Measurements from ENCODE around the gene FTO. TPM values are rescaled to one million over a fixed set of nuclear protein-coding genes. Genes with fewer than 3 reads are reported as not detected.
"Not testable (repeated sequence)": the region's sequence is repeated elsewhere in the genome, so short reads cannot be mapped to it uniquely, and the experiment has no call there.

The FTO gene
- total RNA-seq, 1 donor from 2014 or later = 79.2 TPM

DNA sequence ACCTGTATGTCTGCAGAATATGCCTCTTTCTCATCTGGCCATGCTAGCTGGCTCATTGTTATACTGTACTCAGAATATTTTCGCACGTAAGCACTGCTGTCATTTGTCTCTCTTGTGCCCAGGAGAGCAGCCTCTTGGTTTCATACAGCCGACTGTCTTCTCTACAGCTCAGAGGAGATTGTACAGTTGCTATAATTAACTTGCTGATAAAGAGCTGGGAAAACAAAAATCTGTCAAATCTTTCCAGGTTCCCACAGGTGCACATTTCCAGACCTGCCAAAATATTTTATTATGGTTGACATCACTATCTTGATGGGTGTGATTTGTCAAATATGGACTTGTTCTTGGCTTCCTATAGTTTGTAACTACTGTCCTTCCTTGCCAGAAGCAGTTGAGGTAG is 122.7 kb downstream of the FTO start:
- no peak for DNase-seq (ENCODE audit: low spot score)

DNA sequence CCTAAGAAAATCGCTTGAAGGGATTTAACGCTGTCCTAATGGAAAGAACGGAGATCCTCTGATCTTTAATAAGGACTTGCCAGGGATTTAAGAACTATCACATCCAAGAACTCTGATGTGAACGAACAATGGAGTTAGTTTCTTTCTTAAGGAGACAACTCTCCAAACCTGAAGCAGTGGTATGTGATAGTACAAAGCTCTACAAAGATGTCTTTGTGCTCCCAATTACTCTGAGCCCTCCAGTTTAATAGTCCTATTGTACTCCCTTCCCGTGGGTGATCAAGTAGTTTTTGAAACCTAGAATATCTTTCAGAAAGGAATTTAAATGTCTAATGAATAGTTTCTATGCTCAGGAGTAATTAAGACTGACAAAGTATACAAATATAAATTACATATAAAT is 123.8 kb downstream of the FTO start:
- no peak for DNase-seq (ENCODE audit: low spot score)

DNA sequence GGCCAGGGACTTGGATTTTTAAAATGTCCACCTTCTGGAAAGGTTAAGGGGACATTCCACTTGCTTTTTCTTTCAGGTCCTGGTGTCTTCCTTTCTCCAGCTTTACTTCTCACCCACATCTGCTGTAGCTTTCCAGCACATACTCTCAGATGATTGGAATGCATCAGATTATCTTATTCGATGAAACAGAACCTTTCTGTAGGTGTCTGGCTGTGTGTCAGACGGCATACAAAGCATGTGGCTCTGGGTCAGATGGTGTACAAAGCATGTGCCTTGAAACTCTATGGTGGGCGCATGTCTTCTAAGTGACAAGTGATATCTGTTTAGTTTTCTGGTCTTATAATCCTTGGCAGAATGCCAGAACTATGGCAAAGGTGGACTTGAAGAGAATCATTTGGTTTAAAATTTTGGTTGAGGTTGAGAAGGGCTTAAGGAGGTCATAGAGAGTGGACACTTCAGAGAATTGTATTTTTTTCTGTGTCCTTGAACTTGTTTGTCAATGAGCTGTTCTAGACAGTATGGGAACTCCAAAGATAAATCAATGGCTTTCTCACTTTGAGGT is 125.3 kb downstream of the FTO start:
- no peak for DNase-seq (ENCODE audit: low spot score)

DNA sequence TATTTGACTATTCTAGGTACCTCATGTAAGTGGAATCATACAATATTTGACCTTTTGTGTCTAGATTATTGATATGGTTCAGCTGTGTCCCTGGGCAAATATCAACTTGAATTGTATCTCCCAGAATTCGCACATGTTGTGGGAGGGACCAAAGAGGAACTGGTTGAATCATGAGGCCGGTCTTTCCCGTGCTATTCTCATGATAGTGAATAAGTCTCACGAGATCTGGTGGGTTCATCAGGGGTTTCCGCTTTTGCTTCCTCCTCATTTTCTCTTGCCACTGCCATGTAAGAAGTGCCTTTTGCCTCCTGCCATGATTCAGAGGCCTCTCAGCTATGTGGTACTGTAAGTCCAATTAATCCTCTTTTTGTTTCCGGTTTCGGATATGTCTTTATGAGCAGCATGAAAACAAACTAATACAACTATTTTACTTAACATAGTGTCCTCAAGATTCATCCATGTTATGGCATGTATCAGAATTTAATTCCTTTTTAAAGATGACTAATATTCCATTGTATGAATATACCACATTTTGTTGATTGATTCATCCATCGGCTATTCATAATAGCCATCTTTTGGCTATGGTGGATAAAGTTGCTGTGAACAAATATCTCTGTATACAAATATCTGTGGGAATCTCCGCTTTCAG is 129.1 kb downstream of the FTO start:
- DNase-seq (ENCODE audit: low spot score) = no peak

GRCh38 chr16:53836142-53836541 is 132.2 kb downstream of the FTO start:
- DNase-seq (ENCODE audit: low spot score) = no peak

DNA sequence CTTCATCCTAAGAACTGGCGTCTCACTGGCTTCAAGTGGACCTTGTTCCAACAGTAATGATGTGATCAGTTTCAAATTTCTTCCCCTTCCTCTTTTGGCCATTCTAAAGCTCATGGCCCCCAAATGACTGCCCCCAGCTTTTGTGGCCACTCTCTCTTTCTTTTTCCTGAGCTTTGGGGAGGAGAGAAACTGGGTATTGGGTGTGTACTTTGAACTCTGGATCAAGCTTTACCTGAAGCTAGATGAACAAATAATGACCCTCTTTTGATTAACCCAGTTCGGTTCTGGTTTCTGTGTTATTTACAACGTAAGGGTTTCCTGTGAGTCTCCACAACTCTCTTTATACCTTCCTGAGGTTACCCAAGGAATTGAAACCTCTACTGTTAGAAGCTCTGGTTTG is 132.7 kb downstream of the FTO start:
- DNase-seq (ENCODE audit: low spot score) = no peak

- no peak for DNase-seq (ENCODE audit: low spot score)
Observed at GRCh38 chr16:53837426-53837825, 133.5 kb downstream of the FTO start.

DNA sequence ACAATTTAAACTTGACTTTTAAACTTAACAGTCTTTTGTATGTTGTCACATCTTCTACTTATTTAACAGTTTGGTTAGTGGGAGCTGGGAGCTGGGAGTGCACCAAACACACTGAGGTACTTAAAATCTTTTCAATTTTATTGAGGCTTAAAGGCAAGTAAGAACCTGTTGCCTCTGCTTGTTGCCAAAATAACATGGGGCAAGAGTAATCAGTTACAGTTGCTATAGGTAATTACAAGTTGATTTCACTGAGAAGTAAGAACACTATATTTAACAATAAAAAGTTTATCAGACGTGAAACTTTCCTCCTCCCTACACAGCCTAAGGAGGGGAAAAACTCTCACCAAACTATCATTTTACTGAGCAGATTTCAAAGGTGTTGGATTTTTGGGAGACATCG is 135.2 kb downstream of the FTO start:
- no peak for DNase-seq (ENCODE audit: low spot score)

DNA sequence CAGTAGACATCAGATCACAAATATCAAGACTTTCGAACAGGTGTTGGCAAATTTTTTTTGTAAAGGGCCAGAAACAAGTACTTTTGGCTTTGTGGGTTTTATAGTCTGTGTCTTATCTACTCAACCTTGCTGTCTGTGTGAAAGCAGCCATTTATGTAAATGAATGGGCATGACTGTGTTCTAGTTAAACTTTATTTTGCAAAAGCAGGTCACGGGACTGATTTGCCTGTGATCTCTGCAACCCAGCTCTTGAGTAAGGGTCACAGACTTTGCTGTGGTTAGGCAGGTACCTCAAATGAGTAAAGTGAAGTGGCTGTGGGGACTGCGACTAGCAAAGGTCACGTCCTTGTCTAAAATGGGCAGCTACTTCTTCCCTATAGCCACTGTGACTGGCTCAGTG is 136.5 kb downstream of the FTO start:
- DNase-seq (ENCODE audit: low spot score) = no peak

- no peak for DNase-seq (ENCODE audit: low spot score)
Observed at GRCh38 chr16:53841884-53842283, 137.9 kb downstream of the FTO start.

DNA sequence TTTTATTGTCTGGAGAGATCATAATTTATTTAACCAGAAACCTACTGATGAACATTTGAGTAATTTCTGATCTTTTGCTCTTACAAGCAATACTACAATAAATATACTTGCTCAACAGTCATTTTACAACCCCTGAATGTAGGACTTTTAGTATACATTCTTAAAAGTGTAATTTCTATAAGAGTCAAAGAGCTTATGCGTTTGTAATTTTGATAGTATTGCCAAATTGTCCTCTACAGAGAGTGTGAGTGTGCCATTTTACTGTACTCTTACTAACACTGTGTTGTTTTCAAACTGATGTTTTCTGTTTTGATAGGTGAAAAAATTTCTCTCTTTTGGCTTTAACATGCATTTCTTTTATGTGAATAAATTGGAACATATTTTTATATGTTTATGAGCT is 139.1 kb downstream of the FTO start:
- no peak for DNase-seq (ENCODE audit: low spot score)

GRCh38 chr16:53844804-53845203 is 140.8 kb downstream of the FTO start:
- DNase-seq (ENCODE audit: low spot score) = no peak

DNA sequence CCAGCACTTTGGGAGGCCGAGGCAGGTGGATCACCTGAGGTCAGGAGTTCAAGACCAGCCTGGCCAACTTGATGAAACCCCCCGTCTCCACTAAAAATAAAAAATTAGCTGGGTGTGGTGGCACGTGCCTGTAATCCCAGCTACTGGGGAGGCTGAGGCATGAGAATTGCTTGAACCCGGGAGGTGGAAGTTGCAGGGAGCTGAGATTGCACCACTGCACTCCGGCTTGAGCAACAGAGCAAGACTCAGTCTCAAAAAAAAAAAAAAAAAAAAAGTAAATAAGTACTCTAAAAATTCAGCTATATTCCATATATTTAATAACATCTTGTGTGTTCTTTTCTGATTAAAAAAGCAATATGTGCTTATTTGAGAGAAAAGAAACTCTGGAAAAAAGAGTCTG is 142.6 kb downstream of the FTO start:
- DNase-seq (ENCODE audit: low spot score) = not testable (repeated sequence)

DNA sequence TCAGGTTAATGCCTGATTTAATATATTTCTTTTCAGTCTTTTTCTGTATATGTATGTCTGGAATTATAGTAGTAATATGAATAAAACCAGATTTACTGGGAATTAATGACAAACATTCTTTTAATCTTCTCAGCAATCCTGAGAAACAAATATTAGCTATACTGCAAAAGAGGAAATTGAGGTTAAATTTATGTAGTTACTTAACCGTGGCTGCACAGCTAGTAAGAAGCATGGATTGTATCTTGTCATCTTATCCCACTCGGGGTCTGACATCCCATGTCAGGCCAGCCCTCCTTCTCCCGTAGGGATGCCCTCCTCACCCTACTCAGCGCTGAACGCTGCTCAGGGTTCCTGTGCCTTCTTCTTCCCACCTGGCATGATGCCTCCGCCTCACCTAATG is 143.0 kb downstream of the FTO start:
- DNase-seq (ENCODE audit: low spot score) = no peak

DNA sequence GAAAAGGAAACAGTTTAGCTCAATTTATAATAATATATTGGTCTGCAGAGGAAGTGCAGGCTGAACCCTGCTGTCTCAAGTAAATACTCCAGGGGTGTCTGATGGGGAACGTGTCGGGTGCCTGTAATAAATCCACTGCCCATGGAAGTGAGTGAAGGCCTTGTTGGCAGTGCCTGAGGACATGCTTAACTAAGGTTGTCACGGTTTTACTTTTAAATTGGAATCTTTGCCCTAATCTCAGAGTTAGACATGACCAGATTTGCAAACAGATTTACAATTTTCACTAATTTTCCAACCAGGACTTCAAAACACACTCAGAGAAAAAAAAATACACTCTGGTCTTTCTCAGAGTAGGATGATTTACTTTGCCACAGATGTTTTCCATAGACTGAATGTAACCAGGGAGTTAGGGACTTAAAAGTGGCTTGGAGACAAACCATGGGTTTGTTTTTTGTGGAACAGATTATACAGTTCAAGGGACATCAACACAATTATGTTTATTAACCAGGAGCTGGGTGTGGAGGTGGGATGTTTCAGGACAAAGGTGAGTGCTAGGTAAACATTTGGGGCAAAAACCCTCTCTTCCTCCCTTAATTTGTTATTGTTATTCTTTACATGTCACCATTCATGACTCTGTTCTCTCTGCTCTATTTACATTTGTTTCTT is 144.5 kb downstream of the FTO start:
- DNase-seq (ENCODE audit: low spot score) = no peak

- DNase-seq (ENCODE audit: low spot score) = no peak
Observed at GRCh38 chr16:53848950-53849349, 145.0 kb downstream of the FTO start.

GRCh38 chr16:53849585-53849984 is 145.6 kb downstream of the FTO start:
- no peak for DNase-seq (ENCODE audit: low spot score)

DNA sequence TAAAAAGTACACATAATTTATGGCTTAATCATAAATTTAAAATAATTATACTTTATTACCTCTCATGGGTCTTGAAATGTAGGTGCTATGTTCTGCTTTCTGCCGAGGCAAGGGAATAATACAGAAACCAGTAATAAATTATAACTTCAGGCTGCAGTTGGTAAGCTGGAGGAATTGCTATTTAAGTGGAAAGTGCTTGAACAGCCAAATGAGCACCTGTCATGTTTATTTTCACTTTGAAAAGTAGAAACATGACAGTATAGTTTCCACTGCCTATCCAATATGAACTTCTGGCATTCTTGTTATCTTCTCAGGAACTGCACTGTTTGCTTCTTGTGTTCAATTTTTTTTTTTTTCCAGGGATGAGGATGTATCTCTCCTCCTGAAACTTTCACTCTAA is 146.0 kb downstream of the FTO start:
- DNase-seq (ENCODE audit: low spot score) = no peak

DNA sequence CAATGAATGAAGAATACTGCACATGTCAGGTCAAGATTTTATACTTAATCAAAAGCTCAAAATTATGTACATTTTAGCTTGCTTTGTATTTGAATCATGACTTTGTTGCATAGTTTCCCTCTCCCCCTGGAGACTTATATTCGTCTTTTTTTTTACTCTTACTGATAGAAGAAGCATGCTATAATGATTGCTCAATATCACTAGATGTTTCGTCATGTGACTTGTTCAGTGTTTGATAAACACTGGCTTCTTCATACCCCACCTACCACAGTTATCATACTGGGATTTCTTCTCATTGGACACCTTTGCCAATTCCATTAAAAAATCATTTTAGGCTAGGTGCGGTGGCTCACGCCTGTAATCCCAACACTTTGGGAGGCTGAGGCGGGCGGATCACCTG is 148.7 kb downstream of the FTO start:
- no peak for DNase-seq (ENCODE audit: low spot score)

GRCh38 chr16:53855056-53855455 is 151.1 kb downstream of the FTO start:
- DNase-seq (ENCODE audit: low spot score) = no peak

GRCh38 chr16:53855511-53855910 is 151.6 kb downstream of the FTO start:
- DNase-seq (ENCODE audit: low spot score) = no peak

GRCh38 chr16:53859995-53860540 is 156.1 kb downstream of the FTO start:
- no peak for DNase-seq (ENCODE audit: low spot score)

DNA sequence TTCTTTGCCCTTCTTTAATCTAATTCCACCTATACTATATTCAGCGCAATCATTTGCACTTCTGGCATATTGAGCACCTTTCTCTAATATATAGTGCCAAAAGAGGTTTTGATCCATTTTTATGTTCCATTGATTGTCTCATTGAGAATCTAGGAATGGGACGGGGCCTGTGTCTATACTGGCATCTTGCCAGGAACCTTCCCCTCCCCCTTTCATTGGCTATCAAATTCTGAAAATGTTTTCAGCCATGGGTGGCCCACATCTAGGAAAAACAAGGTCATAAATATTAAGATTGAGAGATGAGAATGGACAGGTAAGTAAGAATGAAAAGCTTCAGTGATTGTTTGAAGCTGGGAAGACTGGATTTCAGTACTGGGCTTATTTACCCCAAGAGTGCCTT is 159.9 kb downstream of the FTO start:
- DNase-seq (ENCODE audit: low spot score) = no peak

Measured in mucosa of gallbladder (tissue), 1 donor.